Neural progenitor cell (in vitro differentiated cells): Measurements from ENCODE around the gene SERPINB13. TPM values are rescaled to one million over a fixed set of nuclear protein-coding genes. Genes with fewer than 3 reads are reported as not detected.
A peak's percentile ranks its signal among the peaks of the same experiment; 100 is the strongest.

Source experiments
- DNase-seq: peaks from one replicate; pipeline ENCODE4 v3.0.0-alpha.2; 2016; ENCODE audit warnings: low spot score
- H2AFZ ChIP-seq: fragments of 200-600 bp; sonication (generic); replicated peaks from 2 replicates; pipeline ENCODE4 v1.6.1; 2016; ENCODE audit warnings: antibody characterized with exemption
- H3F3A ChIP-seq: fragments of 200-600 bp; sonication (generic); 2 replicates; pipeline ENCODE4 v1.6.1; 2016; ENCODE audit warnings: antibody characterized with exemption, low read depth
- H3K27ac ChIP-seq: fragments of 200-600 bp; sonication (generic); 2 replicates; pipeline ENCODE4 v1.5.1; 2016; ENCODE audit warnings: mild to moderate bottlenecking
- H3K27me3 ChIP-seq: fragments of 200-600 bp; sonication (generic); 2 replicates; pipeline ENCODE4 v1.6.1; 2016; ENCODE audit warnings: mild to moderate bottlenecking, moderate library complexity
- H3K36me3 ChIP-seq: fragments of 200-600 bp; sonication (generic); 2 replicates; pipeline ENCODE4 v1.5.1; 2016
- H3K4me1 ChIP-seq: fragments of 200-600 bp; sonication (generic); 2 replicates; pipeline ENCODE4 v1.6.1; 2016; ENCODE audit warnings: mixed run types
- H3K4me2 ChIP-seq: fragments of 200-600 bp; sonication (generic); 2 replicates; pipeline ENCODE4 v1.6.1; 2016
- H3K4me3 ChIP-seq: fragments of 200-600 bp; sonication (generic); 2 replicates; pipeline ENCODE4 v1.5.1; 2016
- H3K79me2 ChIP-seq: fragments of 200-600 bp; sonication (generic); 2 replicates; pipeline ENCODE4 v1.6.1; 2016; ENCODE audit warnings: low read depth
- H3K9ac ChIP-seq: fragments of 200-600 bp; sonication (generic); 2 replicates; pipeline ENCODE4 v1.6.1; 2016
- H3K9me3 ChIP-seq: fragments of 200-600 bp; sonication (generic); 2 replicates; pipeline ENCODE4 v1.5.1; 2016; ENCODE audit warnings: low read depth
- H4K20me1 ChIP-seq: fragments of 200-600 bp; sonication (generic); 2 replicates; pipeline ENCODE4 v1.6.1; 2016; ENCODE audit warnings: low read depth
- H3K27ac Mint-ChIP-seq: 3 replicates; pipeline ENCODE4 v1.8.0; 2021; ENCODE audit warnings: mixed read lengths
- H3K27me3 Mint-ChIP-seq: 2 replicates; pipeline ENCODE4 v1.8.0; 2022; ENCODE audit warnings: low read depth, mild to moderate bottlenecking, inconsistent platforms, moderate library complexity, mixed read lengths; ENCODE audit not compliant: insufficient read depth
- H3K36me3 Mint-ChIP-seq: 3 replicates; pipeline ENCODE4 v1.8.0; 2021; ENCODE audit warnings: mixed read lengths
- H3K4me1 Mint-ChIP-seq: 3 replicates; pipeline ENCODE4 v1.8.0; 2021; ENCODE audit warnings: mixed read lengths
- H3K4me3 Mint-ChIP-seq: 3 replicates; pipeline ENCODE4 v1.8.0; 2021; ENCODE audit warnings: mild to moderate bottlenecking, moderate library complexity, mixed read lengths
- H3K9me3 Mint-ChIP-seq: 3 replicates; pipeline ENCODE4 v1.8.0; 2020; ENCODE audit warnings: mixed read lengths
- CTCF ChIP-seq: fragments of 200-600 bp; sonication (generic); IDR thresholded peaks from 2 replicates; pipeline ENCODE4 v1.5.1; 2017; ENCODE audit warnings: antibody characterized with exemption, mild to moderate bottlenecking
- EZH2 ChIP-seq: fragments of 200-600 bp; sonication (generic); IDR thresholded peaks from 2 replicates; pipeline ENCODE4 v1.6.1; 2017; ENCODE audit warnings: antibody characterized with exemption, mild to moderate bottlenecking, moderate library complexity
- EZH2phosphoT487 ChIP-seq: fragments of 200-600 bp; sonication (generic); IDR thresholded peaks from 2 replicates; pipeline ENCODE4 v1.6.1; 2017; ENCODE audit warnings: antibody characterized with exemption
- total RNA-seq: library from RNA; depleted of rRNA; stranded (reverse); fragments of >200 nt; gene quantifications from 2 replicates; pipeline ENCODE4 v1.2.3, GENCODE V29; 2015; ENCODE audit warnings: low replicate concordance

SERPINB13 gene
- total RNA-seq: not detected in 2 replicates

- H3K4me1 ChIP-seq: no peaks in the 10 kb centered on the region
- H3K27ac Mint-ChIP-seq: peak within 1 kb of the TSS; percentile 44
Measured at GRCh38 chr18:63586966-63587365, at the start of gene SERPINB13. Gene SERPINB13, plus strand, starts transcription at chr18:63587343. Its CDS starts 1,325 bp downstream, at chr18:63588668.

GRCh38 chr18:63539904-63540510 lies 47.1 kb upstream of the SERPINB13 start:
- Histone ChIP-seq H2AFZ (peak overlapping the region; percentile 72), H4K20me1 (no peaks in the 10 kb centered on the region), H3K4me1 (peaks cover 8% of the 10 kb centered on the region), H3K9me3 (no peaks in the 10 kb centered on the region), H3K4me2 (no peak overlapping the region), H3K4me3 (no peak overlapping the region), H3F3A (no peaks in the 10 kb centered on the region), H3K9ac (no peak overlapping the region), H3K27ac (no peak overlapping the region), H3K27me3 (no peaks in the 10 kb centered on the region), H3K79me2 (no peaks in the 10 kb centered on the region), H3K36me3 (no peaks in the 10 kb centered on the region)
- Mint-ChIP-seq H3K36me3 (no peaks in the 10 kb centered on the region), H3K27me3 (peaks cover 3% of the 10 kb centered on the region), H3K27ac (peak overlapping the region; percentile 97), H3K4me1 (peaks cover 21% of the 10 kb centered on the region), H3K9me3 (peaks cover 8% of the 10 kb centered on the region), H3K4me3 (no peak overlapping the region)
- peak; percentile 34 for DNase-seq
- TF ChIP-seq CTCF: no peak
- no peak for TF ChIP-seq EZH2phosphoT487
- TF ChIP-seq EZH2: no peak

More at GRCh38 chr18:63586966-63587365, at the start of gene SERPINB13:
- Mint-ChIP-seq H3K27me3 (no peaks in the 10 kb centered on the region), H3K4me3 (no peak within 1 kb of the TSS), H3K4me1 (no peaks in the 10 kb centered on the region), H3K9me3 (no peaks in the 10 kb centered on the region), H3K36me3 (no peaks in the 10 kb centered on the region)
- H3K9ac ChIP-seq: no peak within 1 kb of the TSS
- no peaks in the 10 kb centered on the region for H3K36me3 ChIP-seq
- TF ChIP-seq EZH2phosphoT487 (no peak), CTCF (no peak), EZH2 (no peak)
- H3K27me3 ChIP-seq: no peaks in the 10 kb centered on the region
- no peaks in the 10 kb centered on the region for H4K20me1 ChIP-seq
- no peaks in the 10 kb centered on the region for H3K79me2 ChIP-seq
- no peaks in the 10 kb centered on the region for H3K9me3 ChIP-seq
- no peak within 1 kb of the TSS for H2AFZ ChIP-seq
- no peaks in the 10 kb centered on the region for H3F3A ChIP-seq
- no peak for DNase-seq
- H3K27ac ChIP-seq: no peak within 1 kb of the TSS
- no peak within 1 kb of the TSS for H3K4me3 ChIP-seq
- H3K4me2 ChIP-seq: no peak within 1 kb of the TSS

GRCh38 chr18:63542069-63542468 lies 45.1 kb upstream of the SERPINB13 start, which contains the start of gene SERPINB12:
Gene SERPINB12, plus strand, starts transcription at chr18:63542369. Its CDS starts 13,791 bp downstream, at chr18:63556160.
- no peaks in the 10 kb centered on the region for H4K20me1 ChIP-seq
- H3K4me2 ChIP-seq: no peak within 1 kb of the TSS
- DNase-seq: no peak
- H3K4me1 ChIP-seq: peaks cover 8% of the 10 kb centered on the region
- H2AFZ ChIP-seq: no peak within 1 kb of the TSS
- Mint-ChIP-seq H3K4me1 (peaks cover 21% of the 10 kb centered on the region), H3K27me3 (peaks cover 3% of the 10 kb centered on the region), H3K4me3 (no peak within 1 kb of the TSS), H3K36me3 (no peaks in the 10 kb centered on the region), H3K27ac (peak within 1 kb of the TSS; percentile 24), H3K9me3 (peaks cover 7% of the 10 kb centered on the region)
- H3K4me3 ChIP-seq: no peak within 1 kb of the TSS
- H3K27me3 ChIP-seq: no peaks in the 10 kb centered on the region
- H3K9ac ChIP-seq: no peak within 1 kb of the TSS
- no peaks in the 10 kb centered on the region for H3K9me3 ChIP-seq
- H3K36me3 ChIP-seq: no peaks in the 10 kb centered on the region
- no peaks in the 10 kb centered on the region for H3F3A ChIP-seq
- no peaks in the 10 kb centered on the region for H3K79me2 ChIP-seq
- TF ChIP-seq EZH2phosphoT487 (no peak), CTCF (no peak), EZH2 (no peak)
- no peak within 1 kb of the TSS for H3K27ac ChIP-seq
